SKM-1 treated with dmso at 0.1 percent for 144 hours (cell line): ENCODE results near the gene TENT5C.

Source experiments
- DNase-seq: peaks from one replicate; lab custom pipeline; 2025; ENCODE audit not compliant: unreplicated experiment; lab: John Stamatoyannopoulos, UW

Gene TENT5C

GRCh38 chr1:117673405-117673804, 67.6 kb downstream of the TENT5C start:
- no peak for DNase-seq

- DNase-seq = peak; percentile 23
These were observed 68.9 kb downstream of the TENT5C start for GRCh38 chr1:117674521-117675400.

GRCh38 chr1:117675907-117676430, 70.1 kb downstream of the TENT5C start:
- DNase-seq = no peak

- no peak for DNase-seq
These were observed 70.8 kb downstream of the TENT5C start for GRCh38 chr1:117676615-117677130.
